ENCODE measurements around the gene CNPY3. TPM values are rescaled to one million over a fixed set of nuclear protein-coding genes. Genes with fewer than 3 reads are reported as not detected.
A peak's percentile ranks its signal among the peaks of the same experiment; 100 is the strongest.
"Not testable (repeated sequence)": the region's sequence is repeated elsewhere in the genome, so short reads cannot be mapped to it uniquely, and the experiment has no call there.

CNPY3 gene
- total RNA-seq, 4 donors from 2014 or later = 33.2 to 60.0 (median 45.0) TPM

GRCh38 chr6:42899871-42900270 lies 29.4 kb upstream of the CNPY3 start:
- no peaks in the 10 kb centered on the region for H3K27me3 ChIP-seq
- no peak for TF ChIP-seq POLR2A (IDR thresholded peaks at IDR 0.05)
- 38 to 49% methylated on average over 8 of the region's 8 CpGs for WGBS, 2 donors
- no peak overlapping the region for H3K27ac ChIP-seq
- intact Hi-C loops (cut with DNase I) = loop anchor here (5.0 to 10.0 kb wide), 2 partner anchors 115 to 242 kb away; partner anchors contain the start of genes KLHDC3 and MEA1
- no peaks in the 10 kb centered on the region for H3K9me3 ChIP-seq
- H3K4me1 ChIP-seq = peaks cover 0 to 7% of the 10 kb centered on the region in 2 donors
- DNase-seq = no peak
- no peak overlapping the region for H3K4me3 ChIP-seq (replicated peaks in 1 of 3)
- H3K36me3 ChIP-seq = no peaks in the 10 kb centered on the region

- Histone ChIP-seq H3K27ac (no peak overlapping the region), H3K27me3 (no peaks in the 10 kb centered on the region), H3K4me3 (replicated peaks in 1 of 3) (no peak overlapping the region), H3K9me3 (no peaks in the 10 kb centered on the region), H3K36me3 (no peaks in the 10 kb centered on the region), H3K4me1 (peaks cover 0 to 7% of the 10 kb centered on the region in 2 donors)
- peak; percentile 89 to 91 for DNase-seq
- 5% methylated on average over 11 of the region's 11 CpGs for WGBS, 2 donors
- TF ChIP-seq, protein P1, sequence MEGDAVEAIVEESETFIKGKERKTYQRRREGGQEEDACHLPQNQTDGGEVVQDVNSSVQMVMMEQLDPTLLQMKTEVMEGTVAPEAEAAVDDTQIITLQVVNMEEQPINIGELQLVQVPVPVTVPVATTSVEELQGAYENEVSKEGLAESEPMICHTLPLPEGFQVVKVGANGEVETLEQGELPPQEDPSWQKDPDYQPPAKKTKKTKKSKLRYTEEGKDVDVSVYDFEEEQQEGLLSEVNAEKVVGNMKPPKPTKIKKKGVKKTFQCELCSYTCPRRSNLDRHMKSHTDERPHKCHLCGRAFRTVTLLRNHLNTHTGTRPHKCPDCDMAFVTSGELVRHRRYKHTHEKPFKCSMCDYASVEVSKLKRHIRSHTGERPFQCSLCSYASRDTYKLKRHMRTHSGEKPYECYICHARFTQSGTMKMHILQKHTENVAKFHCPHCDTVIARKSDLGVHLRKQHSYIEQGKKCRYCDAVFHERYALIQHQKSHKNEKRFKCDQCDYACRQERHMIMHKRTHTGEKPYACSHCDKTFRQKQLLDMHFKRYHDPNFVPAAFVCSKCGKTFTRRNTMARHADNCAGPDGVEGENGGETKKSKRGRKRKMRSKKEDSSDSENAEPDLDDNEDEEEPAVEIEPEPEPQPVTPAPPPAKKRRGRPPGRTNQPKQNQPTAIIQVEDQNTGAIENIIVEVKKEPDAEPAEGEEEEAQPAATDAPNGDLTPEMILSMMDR (IDR thresholded peaks at IDR 0.05) = peak; percentile 79 to 96 (median 89)
- no peak for TF ChIP-seq POLR2A (IDR thresholded peaks at IDR 0.05)
- intact Hi-C loops (cut with DNase I) = loop anchor here (5.0 to 10.0 kb wide), 2 partner anchors 113 to 241 kb away; partner anchors contain the start of genes KLHDC3 and MEA1
Measured at GRCh38 chr6:42901538-42901957, 27.7 kb upstream of the CNPY3 start.

DNA sequence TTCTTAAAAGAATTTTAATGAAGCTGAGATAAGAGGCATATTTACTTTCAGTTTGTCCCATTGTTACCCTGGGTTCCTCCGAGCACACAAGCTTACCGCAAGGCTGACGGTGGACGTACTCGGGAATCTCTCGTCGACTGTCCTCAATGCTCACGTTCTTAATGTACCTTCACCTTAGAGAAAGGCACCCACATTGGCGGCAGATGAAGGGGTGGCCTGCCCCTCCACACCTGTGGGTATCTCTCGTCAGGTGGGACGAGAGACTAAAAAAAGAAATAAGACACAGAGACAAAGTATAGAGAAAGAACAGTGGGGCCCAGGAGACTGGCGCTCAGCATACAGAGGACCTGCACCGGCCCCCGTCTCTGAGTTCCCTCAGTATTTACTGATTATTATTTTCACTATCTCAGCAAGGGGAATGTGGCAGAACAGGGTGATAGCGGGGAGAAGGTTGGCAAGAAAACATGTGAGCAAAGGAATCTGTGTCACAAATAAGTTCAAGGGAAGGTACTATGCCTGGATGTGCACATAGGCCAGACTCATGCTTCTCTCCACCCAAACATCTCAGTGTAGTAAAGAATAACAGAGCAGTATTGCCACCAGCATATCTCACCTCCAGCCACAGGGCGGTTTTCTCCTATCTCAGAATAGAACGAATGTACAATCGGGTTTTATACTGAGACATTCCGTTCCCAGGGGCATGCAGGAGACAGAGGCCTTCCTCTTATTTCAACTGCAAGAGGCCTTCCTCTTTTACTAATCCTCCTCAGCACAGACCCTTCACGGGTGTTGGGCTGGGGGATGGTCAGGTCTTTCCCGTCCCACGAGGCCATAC lies 26.6 kb upstream of the CNPY3 start:
- H3K27ac ChIP-seq; H3K4me3 ChIP-seq (replicated peaks in 1 of 3); H3K4me1 ChIP-seq; DNase-seq; H3K9me3 ChIP-seq; H3K27me3 ChIP-seq; H3K36me3 ChIP-seq: not testable (repeated sequence)
- WGBS, 2 donors = 84 to 87% methylated on average over 19 to 22 of the region's 22 CpGs
- intact Hi-C loops (cut with DNase I) = loop anchor here (5.0 to 10.0 kb wide), 2 partner anchors 112 to 240 kb away; partner anchors contain the start of genes KLHDC3 and MEA1

- intact Hi-C loops (cut with DNase I) = loop anchor here (5.0 to 10.0 kb wide), 2 partner anchors 110 to 238 kb away; partner anchors contain the start of genes KLHDC3 and MEA1
- Histone ChIP-seq H3K36me3 (no peaks in the 10 kb centered on the region), H3K4me3 (replicated peaks in 1 of 3) (no peak overlapping the region), H3K4me1 (peaks cover 0 to 7% of the 10 kb centered on the region in 2 donors), H3K27ac (no peak overlapping the region), H3K27me3 (no peaks in the 10 kb centered on the region), H3K9me3 (no peaks in the 10 kb centered on the region)
- no peak for TF ChIP-seq POLR2A (IDR thresholded peaks at IDR 0.05)
- TF ChIP-seq, protein P1 (IDR thresholded peaks at IDR 0.05) = no peak
- no peak for DNase-seq
- 93 to 96% methylated on average over 10 of the region's 10 CpGs for WGBS, 2 donors
Measured at GRCh38 chr6:42904467-42904866, 24.8 kb upstream of the CNPY3 start.

DNA sequence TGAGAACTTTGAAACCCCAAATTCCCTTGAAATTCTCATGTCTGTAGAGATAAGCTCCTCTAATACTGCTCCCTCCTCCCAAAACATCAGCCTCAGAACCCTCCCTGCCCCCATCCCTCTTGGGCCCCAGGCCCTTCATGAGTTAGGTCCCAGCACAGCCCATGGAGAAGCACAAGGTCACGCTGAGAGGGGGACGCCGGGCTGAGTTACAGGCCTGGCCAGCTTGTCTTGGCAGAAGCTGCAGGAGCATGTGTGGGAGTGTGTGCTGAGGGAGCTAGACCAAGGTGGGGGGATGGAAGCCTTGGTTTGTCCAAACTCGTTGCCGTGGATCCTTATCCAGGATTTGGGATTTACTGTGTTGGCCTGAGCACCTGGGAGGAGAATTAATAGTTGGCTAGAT lies 21.9 kb upstream of the CNPY3 start:
- DNase-seq = no peak
- intact Hi-C loops (cut with DNase I) = loop anchor here (10.0 kb wide), 1 partner anchor 107 kb away; the partner anchor contains the start of genes KLHDC3 and MEA1
- H3K4me3 ChIP-seq (replicated peaks in 1 of 3) = no peak overlapping the region
- TF ChIP-seq, protein P1 (IDR thresholded peaks at IDR 0.05) = no peak
- no peak for TF ChIP-seq POLR2A (IDR thresholded peaks at IDR 0.05)
- peaks cover 0 to 7% of the 10 kb centered on the region in 2 donors for H3K4me1 ChIP-seq
- H3K27ac ChIP-seq = no peak overlapping the region
- H3K27me3 ChIP-seq = no peaks in the 10 kb centered on the region
- no peaks in the 10 kb centered on the region for H3K9me3 ChIP-seq
- no peaks in the 10 kb centered on the region for H3K36me3 ChIP-seq
- 69 to 73% methylated on average over 5 of the region's 5 CpGs for WGBS, 2 donors

DNA sequence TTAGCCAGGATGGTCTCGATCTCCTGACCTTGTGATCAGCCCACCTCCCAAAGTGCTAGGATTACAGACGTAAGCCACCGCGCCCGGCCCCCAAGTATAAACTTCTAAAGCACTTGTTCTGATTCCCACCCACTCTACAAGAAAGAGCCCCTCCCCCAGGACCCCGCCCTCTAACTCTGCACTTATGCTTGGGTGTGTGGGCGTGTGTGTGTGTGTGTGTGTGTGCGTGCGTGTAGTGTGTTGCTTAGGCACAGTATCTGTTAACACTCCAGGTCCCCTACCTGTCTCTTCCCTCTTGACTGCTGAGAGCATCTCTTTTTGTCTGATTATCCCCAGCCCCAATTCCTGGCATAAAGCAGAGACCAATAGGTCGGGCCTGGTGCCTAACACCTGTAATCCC lies 19.4 kb upstream of the CNPY3 start:
- Histone ChIP-seq H3K4me1 (peaks cover 0 to 7% of the 10 kb centered on the region in 2 donors), H3K27me3 (no peaks in the 10 kb centered on the region), H3K9me3 (no peaks in the 10 kb centered on the region), H3K36me3 (no peaks in the 10 kb centered on the region), H3K4me3 (replicated peaks in 1 of 3) (no peak overlapping the region), H3K27ac (no peak overlapping the region)
- no peak for DNase-seq
- no peak for TF ChIP-seq POLR2A (IDR thresholded peaks at IDR 0.05)
- TF ChIP-seq, protein P1 (IDR thresholded peaks at IDR 0.05) = no peak
- intact Hi-C loops (cut with DNase I) = loop anchor here (10.0 kb wide), 1 partner anchor 105 kb away; the partner anchor contains the start of genes KLHDC3 and MEA1
- WGBS, 2 donors = 83 to 88% methylated on average over 10 of the region's 10 CpGs

Measured in thyroid gland (tissue), 4 donors.